DND-41 (cell line): ENCODE data around the gene SLAMF1.

Experiments
- CTCF ChIP-seq: IDR thresholded peaks from 2 replicates; pipeline ENCODE4 v1.5.1; 2012; ENCODE audit warnings: borderline replicate concordance, low read length, moderate library complexity, mild to moderate bottlenecking; ENCODE audit not compliant: poor library complexity, severe bottlenecking; ENCODE audit errors: extremely low read depth
- EZH2 ChIP-seq: IDR thresholded peaks from 3 replicates; pipeline ENCODE4 v1.6.1; 2012; ENCODE audit warnings: borderline replicate concordance, low read depth, mild to moderate bottlenecking, moderate library complexity, low read length, inconsistent platforms; ENCODE audit not compliant: severe bottlenecking

- TF ChIP-seq CTCF (no peak), EZH2 (no peak)
Observed at GRCh38 chr1:160653620-160654016, 6.8 kb upstream of the SLAMF1 start.
